Heart left ventricle (tissue), 13 donors: ENCODE measurements around the gene BNIP5.

Source experiments
- CTCF ChIP-seq, 12 donors: fragments of 200-600 bp; sonication (generic) in 4 of 12; IDR thresholded peaks; one replicate each; pipeline versions ENCODE4 v1.5.0 to v1.8.0; 2018 to 2022; ENCODE audit warnings: antibody characterized with exemption in 12 of 12, mild to moderate bottlenecking in 5 of 12
- POLR2A ChIP-seq, 2 donors: fragments of 450-650 bp; IDR thresholded peaks; one replicate each; pipeline ENCODE4 v1.6.1; 2017; ENCODE audit warnings: antibody characterized with exemption in 2 of 2, mild to moderate bottlenecking in 2 of 2, moderate library complexity in 2 of 2
- donor health status: ischemic (EF 13 %, LVEDD 7.1; RV severe dilation, severe dysfunction).
- donor health status: DM: no; HTN: yes; CAD: no.
- donor health status: DM: no; HTN: no; CAD: no.
- donor health status: ischemic (EF 25% LVEDD 6.9; RV normal size, moderate dysfunction).
- donor health status: ischemic (EF 25% LVEDD 5.7; RV mildly dilated, moderate dysfunction).
- donor health status: ischemic (EF 35%, LVEDD 5.7; RV mildly dilated, moderate dysfunction).
- donor health status: nonischemic (EF 11% LVEDD 7.7; RV severe dilation, severe dysfunction).
- donor health status: DM: yes; HTN: yes; CAD: no.
- donor health status: PGD.
- donor health status: ischemic (EF 29% LVEDD 5.4; RV normal size, mild dysfunction).
- donor health status: nonischemic (EF 23%, LVEDD 6.1; RV moderate dilation, normal function).

DNA sequence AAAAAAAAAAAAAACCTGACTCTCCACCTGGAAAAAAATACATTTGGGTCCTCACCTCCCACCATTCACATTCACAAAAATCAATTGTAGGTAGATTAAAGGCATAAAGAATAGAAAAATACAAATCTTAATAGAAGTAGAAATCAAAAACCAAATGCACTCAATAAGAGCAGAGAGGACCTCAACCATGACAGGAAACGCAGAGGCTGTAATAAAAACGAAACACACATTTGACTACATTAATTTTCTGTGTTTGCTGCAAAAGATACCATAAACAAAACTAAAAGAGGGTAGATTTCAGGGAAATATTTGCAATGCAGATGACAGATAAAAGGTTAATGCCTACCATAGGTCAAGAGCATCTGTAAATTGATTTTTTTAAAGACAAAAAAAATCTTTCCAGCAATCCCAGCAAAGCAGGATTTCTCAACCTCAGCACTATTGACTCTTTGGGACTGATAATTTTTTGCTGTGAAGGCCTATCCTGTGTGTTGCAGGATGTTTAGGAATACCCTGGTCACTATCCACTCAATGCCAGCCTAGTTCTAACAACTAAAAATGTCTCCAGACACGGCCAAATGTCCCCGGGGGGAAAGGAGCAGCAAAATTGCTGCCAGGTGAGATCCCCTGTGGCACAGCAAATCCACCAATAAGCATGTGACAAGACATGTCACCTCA lies 41.7 kb upstream of the BNIP5 start:
- TF ChIP-seq POLR2A (IDR thresholded peaks at IDR 0.05) = no peak
- TF ChIP-seq CTCF (IDR thresholded peaks at IDR 0.05) = no peak
